Stimulated activated CD4-positive, alpha-beta T cell treated with anti-CD3 and anti-CD28 coated beads, TNF-alpha, amount 100 ng/mL, for 4 hours (primary cell): Measurements from ENCODE around the gene PXDC1.
A peak's percentile ranks its signal among the peaks of the same experiment; 100 is the strongest.

ENCODE experiments used
- DNase-seq, 3 experiments: peaks; one replicate each; pipeline ENCODE4 v3.0.0-alpha.2; 2020; ENCODE audit warnings: low read depth in 3 of 3

The PXDC1 gene

DNA sequence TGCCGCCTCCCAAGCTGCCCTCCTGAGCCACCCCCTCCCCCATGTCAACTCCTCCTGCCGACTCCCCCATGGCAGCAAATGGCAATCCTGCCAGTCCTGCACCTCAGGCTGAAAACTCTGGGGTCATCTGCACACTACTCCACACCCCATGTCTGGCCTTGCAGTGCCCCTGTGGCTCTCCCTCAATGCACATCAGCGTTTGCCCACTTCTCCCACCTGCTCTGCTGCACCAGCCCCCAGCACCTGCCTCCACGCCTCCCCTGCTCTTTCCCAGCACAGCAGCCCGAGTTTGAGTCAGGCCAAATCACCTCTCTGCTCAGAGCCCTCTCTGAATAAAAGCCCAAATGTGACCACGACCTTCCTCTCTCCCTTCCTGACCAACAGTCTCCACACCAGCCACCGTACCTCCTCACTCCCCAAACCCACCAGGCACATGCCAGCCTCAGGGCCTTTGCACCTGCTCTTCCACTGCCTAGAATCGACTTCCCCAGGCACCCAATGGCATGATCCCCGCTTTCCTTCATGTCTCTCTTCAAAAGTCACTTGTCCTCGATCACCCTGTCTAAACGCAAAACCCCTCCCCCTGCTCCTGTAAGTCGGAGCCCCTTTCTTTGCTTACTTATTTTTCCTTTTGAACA, 4.3 kb downstream of the PXDC1 start:
- DNase-seq: no peak

DNA sequence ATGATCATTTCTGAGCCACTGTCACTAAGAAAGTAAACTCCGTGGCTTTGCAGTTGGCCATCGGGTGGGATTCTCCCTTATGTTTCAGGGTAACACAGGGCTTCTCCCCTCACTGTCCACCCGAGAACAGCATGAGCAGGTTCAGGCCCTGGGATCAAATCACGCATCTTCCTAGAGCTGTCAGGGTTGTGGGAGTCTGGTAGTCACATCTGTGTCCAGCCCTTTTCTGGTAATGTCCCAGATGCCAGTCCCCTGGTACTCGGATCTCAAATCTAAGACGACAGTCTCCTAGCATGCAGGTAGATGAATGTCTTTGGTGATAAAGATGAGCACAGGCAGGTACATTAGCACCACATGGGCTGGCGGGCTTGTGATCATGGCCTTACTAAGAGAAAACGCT, 4.8 kb downstream of the PXDC1 start:
- DNase-seq: no peak

DNA sequence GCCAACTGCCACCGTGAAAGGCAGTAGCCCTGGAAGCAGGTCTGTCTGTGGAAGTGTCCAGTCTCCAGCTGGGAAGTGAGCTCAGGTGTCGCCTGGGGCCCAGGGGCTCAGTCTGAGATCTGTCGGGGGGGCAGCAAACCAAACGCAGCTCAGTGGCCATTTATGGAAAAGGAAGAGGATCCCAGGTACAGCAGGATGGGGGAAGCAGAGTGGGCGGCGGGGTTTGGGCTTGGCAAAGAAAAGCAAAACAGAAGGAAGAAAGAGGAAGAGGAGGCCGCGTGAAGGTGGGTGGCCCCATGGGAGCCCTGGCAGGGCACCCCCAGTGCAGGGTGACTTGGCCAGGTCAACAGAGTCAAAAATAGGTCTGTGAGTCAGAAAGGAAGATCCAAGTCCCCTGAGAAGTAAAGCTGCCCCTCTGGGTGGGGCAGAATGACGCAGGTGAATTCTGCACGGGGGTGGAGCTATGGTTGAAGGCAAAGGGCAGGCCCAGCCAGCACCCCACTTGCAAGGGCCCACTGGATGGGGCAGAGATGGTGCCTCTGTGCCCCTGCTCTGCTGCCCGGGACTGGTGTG, 5.3 kb downstream of the PXDC1 start:
- no peak for DNase-seq

DNA sequence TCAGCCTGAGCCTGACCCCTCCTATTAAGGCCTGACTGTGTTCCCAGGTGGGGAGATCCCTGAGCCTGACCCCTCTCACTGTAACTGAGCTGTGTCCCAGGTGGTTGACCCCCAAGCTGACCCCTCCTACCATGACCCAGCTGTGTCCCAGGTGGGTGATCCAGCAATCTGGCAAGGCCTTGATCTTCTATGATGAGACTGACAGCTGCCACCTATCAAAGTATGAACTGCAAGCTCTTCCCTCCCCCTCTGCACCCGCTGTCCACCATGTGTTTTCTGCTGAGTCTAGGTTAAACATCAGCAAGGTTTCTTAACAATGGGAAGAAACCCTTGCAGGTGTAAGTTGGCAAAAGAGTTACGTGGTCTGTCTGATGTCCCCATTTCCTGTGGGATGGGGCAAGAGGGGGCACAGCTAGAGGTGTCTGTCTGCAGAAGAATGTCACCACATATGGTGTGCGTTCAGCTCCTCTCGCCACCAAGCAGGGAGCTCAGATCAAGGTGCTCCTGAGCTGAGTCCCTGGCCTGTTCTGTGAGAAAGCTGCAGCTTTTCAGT, 5.9 kb downstream of the PXDC1 start:
- no peak for DNase-seq

DNA sequence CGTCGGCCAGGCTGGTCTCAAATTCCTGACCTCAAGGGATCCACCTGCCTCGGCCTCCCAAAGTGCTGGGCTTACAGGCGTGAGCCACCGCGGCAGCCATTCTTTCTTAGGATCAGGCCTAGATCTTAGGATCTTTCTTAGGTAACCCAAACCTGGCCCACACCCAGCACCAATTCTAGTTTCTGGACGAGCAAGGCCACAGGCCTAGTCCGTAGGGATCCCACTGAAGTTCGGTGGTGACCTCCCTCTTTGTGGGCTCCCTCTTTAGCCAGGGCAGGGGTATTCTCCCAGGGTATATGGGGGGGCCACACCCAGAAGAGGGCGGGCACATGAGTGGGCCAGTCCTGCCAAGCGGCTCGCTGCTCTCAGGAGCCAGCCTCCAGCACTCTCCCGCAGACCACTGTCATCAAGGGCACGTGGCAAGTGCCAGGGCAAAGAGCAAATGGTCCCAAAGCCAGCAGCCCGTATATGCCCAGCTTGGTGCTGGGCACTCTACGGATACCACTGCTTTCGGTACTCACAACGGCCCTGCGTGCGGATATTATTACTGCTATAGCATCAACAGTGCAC, 6.5 kb downstream of the PXDC1 start:
- DNase-seq: no peak

DNA sequence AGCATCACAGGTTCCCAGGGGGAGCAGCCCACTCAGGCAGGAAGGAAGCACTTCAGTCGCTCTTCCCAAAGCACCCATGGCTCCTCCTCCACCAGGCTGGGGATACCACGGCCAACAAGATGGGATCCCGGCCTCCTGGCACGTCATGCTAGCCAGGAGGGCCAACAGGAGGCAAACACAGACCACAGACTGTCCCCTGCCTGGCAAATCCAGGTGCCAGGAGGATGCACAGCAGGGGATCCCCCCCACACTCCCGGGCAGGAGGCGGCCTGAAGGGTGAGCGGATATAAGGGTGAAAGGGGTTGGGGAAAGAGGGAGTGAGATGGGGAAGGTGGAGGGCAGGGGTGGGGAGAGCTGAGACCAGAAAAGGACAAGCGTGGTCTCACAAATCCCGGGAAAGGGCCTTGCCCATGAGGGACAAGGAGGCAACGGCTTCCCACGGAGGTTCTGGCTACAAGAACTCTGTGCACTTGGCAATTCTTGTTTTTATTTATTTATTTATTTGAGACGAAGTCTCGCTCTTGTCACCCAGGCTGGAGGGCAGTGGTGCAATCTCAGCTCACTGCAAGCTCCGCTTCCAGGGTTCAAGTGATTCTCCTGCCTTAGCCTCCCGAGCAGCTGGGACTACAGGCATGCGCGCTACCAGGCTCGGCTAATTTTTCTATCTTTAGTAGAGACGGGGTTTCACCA, 7.2 kb downstream of the PXDC1 start:
- no peak for DNase-seq

DNA sequence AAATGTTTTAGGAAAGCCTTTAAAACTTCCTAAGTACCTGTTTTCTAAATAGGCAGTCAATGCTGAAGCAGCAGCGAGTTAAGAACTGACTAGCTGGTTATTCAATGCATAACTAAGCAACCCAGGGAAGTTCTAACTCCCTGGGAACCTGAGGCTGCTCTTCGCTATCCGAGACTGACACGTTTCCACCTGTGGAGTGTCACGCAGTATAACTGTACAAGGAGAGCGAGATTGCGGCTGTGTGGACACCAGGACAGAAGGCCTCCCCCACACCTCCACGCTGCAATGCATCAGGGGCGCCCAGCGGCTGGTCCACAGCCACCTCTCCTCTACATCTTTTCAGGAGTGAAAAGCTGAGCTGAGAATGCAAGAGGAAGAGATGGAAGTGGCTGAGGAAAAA, 8.0 kb downstream of the PXDC1 start:
- DNase-seq: no peak

DNA sequence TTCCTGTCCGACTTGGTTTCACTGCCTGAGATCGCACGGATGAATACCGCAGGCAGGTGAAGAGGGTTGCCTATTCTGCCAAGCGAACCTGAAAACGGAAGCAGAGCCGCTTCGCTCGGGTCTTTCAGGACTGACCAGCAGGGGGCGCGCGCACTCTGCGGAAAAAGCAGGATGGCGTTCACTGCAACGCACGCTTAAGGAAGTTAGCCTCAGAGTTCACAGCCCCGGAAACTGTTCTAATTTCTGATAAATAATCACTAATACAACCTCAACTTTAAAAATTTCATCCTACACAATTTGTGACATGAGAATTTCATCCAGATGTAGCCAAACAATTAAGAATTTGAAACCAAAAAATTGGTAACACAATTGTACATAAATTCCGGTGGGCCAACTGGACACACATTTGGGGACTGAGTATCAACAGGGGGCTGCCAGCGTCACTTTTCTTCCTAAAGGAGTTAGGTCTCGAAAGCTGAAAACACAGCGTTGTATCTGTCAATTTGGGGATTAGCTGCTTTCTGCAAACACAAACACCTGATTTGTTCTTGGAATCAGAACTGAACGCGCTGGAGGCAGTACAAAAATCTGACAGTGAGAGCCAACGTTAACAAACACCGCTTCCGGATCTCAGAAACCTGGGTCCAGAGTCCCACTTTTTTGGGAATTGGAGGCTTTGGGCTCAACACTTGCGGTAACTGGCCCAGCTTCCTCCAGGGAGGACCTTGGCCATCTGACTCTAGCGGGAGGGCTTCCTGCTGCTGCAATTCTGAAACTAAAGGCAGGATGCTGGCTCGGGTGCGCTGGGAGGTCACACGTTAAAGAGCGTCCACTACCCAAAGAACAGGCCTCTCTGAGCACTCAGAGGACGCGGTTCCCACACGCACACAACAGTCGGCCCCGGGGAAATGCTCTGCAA, 8.8 kb downstream of the PXDC1 start:
- DNase-seq: peak; percentile 75 to 93 (median 88)

DNA sequence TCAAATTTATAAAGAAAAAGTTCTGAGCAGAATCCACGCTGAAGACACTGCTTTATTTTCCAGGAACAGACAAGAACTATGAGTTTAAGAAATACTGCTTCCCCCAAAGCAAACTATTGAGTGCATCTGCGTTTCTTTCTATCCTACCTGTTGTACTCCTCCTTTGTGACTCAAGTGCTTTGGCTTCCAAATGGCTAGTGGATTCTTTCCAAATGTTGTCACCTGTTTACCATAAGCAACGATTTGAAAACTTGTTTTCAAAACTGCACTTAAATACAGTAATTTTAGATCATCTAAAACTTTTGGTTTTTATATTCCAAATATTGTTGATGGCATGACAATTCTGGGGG, 9.5 kb downstream of the PXDC1 start:
- no peak for DNase-seq

DNA sequence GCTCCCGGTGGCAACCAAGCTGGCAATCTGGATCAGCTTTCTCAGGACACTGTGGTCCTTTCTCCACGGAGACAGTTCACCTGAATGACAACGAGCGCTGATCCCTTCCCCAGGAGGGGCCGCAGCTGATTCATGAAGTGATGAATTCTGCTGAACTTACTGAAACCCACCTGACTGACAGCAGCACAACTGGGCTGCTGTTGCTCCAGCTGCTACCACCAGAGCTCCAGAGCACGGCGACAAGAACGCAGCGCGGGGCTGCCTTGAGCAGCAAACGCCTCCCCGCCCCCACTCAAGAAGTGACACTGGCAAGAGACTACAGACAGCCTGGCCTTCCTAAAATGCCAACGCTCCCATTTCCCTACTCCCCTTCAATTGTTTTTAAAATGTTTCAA, 10.0 kb downstream of the PXDC1 start:
- DNase-seq: no peak

DNA sequence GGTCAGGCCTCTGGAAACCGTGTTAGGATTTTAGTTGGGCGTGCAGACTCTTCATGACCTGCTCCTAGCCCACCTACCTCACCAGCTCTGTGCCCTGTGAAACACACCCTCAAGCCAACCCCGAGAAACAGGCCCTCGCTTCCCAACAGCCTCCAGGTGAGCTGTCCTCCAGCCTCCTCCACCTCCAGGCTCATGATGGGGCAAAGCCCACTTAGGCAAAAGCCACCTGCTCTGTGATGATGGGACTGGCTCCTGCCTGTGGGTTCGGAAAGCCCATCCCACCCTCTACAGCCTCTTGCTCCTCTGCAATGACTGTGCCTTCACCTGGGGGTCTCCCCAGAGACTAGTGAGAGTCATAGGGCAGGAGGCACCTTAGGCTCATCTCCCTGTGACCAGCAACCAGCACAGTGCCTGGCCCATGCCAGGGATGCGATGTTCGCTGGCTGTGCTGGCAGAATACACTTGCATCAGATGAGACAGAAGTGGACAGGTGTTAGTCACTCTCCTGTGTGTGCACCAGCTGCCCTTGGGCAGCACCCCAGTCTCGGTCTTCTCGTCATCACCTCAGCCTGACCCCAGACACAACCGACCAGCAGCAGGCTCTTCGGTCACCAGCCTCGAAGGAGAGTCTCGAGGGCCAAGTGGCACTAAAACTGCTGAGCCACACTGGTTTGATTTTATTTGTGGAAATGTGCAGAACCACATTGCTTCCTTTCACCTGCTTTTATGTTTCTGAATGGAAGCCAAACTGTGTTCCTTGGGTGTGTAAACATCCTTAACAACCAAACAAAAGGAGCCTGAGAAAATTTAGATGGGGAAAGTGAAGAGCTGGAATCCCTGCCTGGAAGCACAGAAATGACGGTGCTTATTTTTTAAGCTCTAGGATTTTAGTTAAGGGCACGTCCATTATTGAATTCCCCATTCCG, 10.7 kb downstream of the PXDC1 start:
- no peak for DNase-seq

DNA sequence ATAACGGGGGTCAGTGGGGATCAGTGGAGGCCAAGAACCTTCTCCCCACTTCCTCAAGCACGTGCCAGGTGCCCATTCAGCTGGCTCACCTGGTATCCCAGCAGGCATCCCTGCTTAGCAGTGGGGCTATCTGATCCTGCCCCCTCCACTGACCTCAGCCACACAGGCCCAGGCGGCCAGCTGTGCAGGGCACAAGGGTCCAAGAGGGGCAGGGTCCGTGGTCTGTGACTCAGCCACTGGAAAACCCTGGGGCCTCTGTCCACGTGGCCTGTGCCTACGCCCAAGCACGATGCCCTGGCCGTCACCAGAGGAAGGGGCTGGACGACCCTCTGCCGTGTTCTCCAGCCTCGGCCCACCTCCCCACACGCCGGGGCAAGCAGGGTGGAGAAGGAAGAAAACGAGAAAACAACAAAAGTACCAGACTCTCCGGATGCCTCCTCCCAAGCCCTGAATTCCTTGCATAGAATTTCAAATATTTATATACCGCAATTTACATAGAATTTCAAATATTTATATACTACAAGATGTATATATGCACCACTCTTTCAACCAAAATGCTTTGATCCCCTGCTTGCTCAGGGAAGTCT, 12.1 kb downstream of the PXDC1 start:
- no peak for DNase-seq

DNA sequence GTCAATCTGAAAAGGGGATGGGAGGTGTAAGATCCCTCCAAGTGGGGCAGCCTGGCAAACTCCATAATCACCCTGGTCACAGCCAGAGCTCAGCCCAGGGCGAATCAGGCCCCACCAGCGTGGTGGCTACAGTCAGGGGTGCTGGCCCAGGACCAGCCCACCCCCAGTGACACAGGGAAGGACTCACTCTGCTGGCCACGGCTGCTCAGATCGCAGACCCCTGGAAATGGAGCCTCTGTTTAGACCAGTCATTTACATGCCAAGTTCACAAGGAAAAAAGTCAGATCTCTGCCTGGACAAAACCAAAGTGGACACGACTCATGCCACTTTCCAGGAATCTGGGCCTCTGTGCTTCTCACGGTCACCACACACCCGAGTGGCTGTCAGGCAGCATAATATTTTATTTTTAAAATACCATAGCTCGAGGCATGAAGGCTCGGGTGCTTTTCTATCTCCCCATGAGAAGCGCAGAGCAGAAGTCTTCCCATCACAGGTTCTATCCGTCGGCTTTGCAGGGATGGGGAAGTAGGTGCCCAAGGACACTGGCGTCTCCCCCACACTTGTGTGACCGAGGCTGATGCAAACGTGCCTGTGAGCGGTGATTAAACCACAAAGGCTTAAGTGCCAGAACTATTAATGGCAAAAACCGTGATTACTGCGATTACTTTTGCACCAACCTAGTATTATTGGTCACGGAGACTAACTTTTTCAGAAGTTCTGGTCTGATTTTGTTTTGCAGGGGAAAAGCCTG, 13.0 kb downstream of the PXDC1 start:
- DNase-seq: no peak

DNA sequence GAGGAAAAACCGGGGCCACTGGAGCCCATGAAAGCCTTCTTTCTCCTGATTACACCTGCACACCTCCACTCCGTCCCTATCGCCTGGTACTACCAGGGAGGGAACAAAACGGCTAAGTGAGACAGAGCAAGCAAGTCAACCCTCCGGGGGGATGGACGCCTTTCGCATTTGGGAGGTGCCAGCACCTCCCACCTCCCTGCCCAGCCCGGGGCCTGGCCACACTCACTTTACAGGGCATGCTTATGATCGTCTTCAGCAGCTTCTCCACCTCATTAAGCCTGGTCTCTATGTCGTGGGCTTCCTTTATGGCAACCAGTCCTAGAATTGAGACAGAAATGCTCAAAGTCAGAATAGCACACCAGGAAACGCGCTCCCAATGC, 13.7 kb downstream of the PXDC1 start:
- no peak for DNase-seq

DNA sequence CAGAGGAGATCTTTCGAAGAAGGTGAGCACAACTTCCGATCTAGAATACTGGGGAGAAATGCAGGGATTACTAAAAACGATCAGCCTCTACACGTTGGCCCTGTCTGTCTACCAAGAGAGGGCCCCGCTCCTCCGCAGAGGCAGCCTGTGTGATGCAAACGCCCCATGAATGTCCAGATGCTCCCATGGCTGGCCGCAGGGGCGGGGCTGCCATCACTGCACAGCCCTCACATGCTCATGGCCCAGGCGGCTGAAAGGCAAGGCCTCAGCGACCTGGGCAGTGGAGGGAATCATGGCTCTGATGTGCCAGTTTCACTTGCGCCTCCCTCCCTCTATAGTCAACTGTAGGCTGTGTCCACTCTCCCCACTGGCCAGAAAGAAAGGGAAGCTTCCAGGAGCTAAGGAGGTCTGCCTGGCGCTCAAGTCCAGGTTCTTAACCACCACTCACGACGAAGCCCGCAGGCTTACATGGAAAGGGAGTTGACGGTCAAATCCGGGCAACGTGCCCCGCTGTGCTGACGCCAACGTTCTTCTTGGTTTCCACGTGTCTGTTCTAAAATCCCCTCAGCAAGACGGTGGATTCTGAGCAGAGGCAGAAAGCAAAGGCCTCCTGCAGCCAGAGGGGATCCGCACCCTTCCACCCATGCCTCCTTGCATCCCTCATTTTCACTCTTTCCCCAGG, 14.2 kb downstream of the PXDC1 start:
- no peak for DNase-seq

DNA sequence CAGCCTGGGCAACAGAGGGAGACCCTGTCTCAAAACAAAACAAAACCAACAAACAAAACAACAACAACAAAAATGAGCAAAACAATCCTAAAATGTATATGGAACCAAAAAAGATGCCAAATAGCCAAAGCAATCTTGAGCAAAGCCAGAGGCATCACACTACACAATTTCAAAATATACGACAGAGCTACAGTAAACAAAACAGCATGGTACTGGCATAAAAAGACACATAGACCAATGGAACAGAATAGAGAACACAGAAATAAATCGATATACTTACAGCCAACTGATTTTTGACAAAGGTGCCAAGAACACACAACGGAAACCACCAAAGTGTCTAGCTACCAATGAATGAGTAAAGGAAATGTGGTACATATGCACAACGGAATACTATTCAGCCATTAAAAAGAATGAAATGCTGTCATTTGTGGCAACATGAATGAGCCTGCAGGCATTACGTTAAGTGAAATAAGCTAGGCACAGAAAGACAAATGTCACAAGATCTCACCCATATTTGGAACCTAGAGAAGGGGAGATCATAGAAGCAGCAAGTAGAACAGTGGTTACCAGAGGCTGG, 16.4 kb downstream of the PXDC1 start:
- no peak for DNase-seq

DNA sequence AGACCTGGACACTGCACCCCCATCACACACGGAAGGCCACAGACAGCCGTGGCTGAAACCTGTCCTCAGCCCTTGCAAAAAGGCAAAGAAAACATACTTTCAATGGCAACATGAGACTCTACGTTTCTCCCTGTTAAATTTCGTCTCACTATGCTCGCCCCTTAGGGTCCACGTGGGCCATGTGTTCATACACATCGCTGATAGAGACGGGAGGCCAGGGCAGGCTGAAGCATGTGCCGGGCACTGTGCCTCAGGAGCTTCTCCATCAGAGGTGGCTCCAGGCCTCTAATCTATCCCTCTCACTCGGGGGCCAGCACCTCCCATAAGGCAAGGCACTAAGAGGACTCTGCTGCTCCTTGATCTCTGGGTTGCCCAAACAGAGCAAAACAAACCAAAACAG, 17.5 kb downstream of the PXDC1 start:
- no peak for DNase-seq

DNA sequence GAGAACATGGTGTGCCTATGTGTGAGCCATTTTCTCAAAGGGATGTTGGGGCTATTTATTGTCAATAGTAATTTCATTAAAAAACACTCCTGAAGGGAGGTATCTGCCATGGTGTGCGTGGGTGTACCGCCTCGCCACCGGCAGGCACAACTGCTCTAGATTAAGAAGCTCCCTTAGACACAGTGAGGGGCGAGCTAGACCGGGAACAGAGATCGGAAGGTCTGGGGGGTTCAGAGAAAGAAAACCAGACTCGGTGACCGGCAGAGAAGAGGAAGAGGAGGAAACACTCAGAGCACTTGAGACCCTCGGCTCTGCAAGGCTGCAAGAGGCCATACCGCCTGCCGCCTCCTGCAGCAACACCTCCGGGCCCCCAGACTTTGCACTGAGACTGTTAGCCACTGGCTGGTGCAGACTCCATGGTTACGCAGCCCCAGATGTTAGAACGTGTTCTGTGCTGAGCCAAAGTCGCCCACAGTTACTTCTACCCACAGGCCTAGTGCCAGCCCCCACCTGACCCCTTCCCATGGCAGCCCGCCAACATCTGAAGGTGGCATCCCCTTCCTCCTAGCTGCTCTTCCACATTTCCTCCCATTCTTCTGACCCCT, 18.1 kb downstream of the PXDC1 start:
- no peak for DNase-seq
